ENCODE results near the gene TBCK. TPM values are rescaled to one million over a fixed set of nuclear protein-coding genes. Genes with fewer than 3 reads are reported as not detected.

Gene TBCK
- total and polyA plus RNA-seq, 10 donors, result 6.7 to 61.3 (median 44.7) TPM

GRCh38 chr4:106351016-106351415 lies 35.0 kb upstream of the TBCK start:
- Histone ChIP-seq H3K27ac (no peak overlapping the region), H3K9me3 (no peaks in the 10 kb centered on the region), H3K27me3 (replicated peaks in 1 of 7) (no peaks in the 10 kb centered on the region), H3K36me3 (peaks cover 0 to 68% (median 31%) of the 10 kb centered on the region in 6 donors), H3K4me1 (no peaks in the 10 kb centered on the region), H3K4me3 (no peak overlapping the region)
- DNase-seq, result no peak
- intact Hi-C loops (cut with DNase I; ENCODE audit: low total_unique reads), result no loop called here
- TF ChIP-seq POLR2A (IDR thresholded peaks at IDR 0.05) (no peak), CTCF (IDR thresholded peaks at IDR 0.05 in 8 of 11, conservative IDR thresholded peaks at IDR 0.05 in 3 of 11) (no peak), POLR2AphosphoS5 (IDR thresholded peaks at IDR 0.05) (no peak)

- no peak for TF ChIP-seq POLR2A (IDR thresholded peaks at IDR 0.05)
- no peak for TF ChIP-seq POLR2AphosphoS5 (IDR thresholded peaks at IDR 0.05)
- TF ChIP-seq CTCF (IDR thresholded peaks at IDR 0.05 in 8 of 11, conservative IDR thresholded peaks at IDR 0.05 in 3 of 11), result no peak
- H3K27me3 ChIP-seq (replicated peaks in 1 of 7), result no peaks in the 10 kb centered on the region
- no peaks in the 10 kb centered on the region for H3K9me3 ChIP-seq
- WGBS, 5 donors, result 88 to 100% (median 97%) methylated on average over 1 of the region's 1 CpG
- intact Hi-C loops (cut with DNase I; ENCODE audit: low total_unique reads), result no loop called here
- H3K36me3 ChIP-seq, result peaks cover 0 to 79% (median 37%) of the 10 kb centered on the region in 6 donors
- DNase-seq, result no peak
- H3K27ac ChIP-seq, result no peak overlapping the region
- H3K4me1 ChIP-seq, result peaks cover 0 to 10% (median 0%) of the 10 kb centered on the region in 6 donors
- no peak overlapping the region for H3K4me3 ChIP-seq
These were observed 31.2 kb upstream of the TBCK start for GRCh38 chr4:106347167-106347566.

GRCh38 chr4:106344647-106344970 lies 28.6 kb upstream of the TBCK start:
- no peak for DNase-seq
- TF ChIP-seq POLR2A (IDR thresholded peaks at IDR 0.05) (no peak), POLR2AphosphoS5 (IDR thresholded peaks at IDR 0.05) (no peak), CTCF (IDR thresholded peaks at IDR 0.05 in 8 of 11, conservative IDR thresholded peaks at IDR 0.05 in 3 of 11) (no peak)
- Histone ChIP-seq H3K4me3 (no peak overlapping the region), H3K27ac (no peak overlapping the region), H3K4me1 (peaks cover 0 to 23% (median 0%) of the 10 kb centered on the region in 6 donors), H3K9me3 (peaks cover 0 to 9% (median 0%) of the 10 kb centered on the region in 8 donors), H3K36me3 (peaks cover 0 to 77% (median 38%) of the 10 kb centered on the region in 6 donors), H3K27me3 (replicated peaks in 1 of 7) (no peaks in the 10 kb centered on the region)
- intact Hi-C loops (cut with DNase I; ENCODE audit: low total_unique reads), result no loop called here
- 82 to 94% (median 89%) methylated on average over 1 of the region's 1 CpG for WGBS, 5 donors

- TF ChIP-seq CTCF (IDR thresholded peaks at IDR 0.05 in 8 of 11, conservative IDR thresholded peaks at IDR 0.05 in 3 of 11) (no peak), POLR2AphosphoS5 (IDR thresholded peaks at IDR 0.05) (no peak), POLR2A (IDR thresholded peaks at IDR 0.05) (no peak)
- Histone ChIP-seq H3K9me3 (peaks cover 0 to 9% (median 0%) of the 10 kb centered on the region in 8 donors), H3K27ac (no peak overlapping the region), H3K4me1 (peaks cover 0 to 23% (median 0%) of the 10 kb centered on the region in 6 donors), H3K4me3 (no peak overlapping the region), H3K36me3 (peaks cover 0 to 77% (median 37%) of the 10 kb centered on the region in 6 donors), H3K27me3 (replicated peaks in 1 of 7) (no peaks in the 10 kb centered on the region)
- intact Hi-C loops (cut with DNase I; ENCODE audit: low total_unique reads), result no loop called here
- no peak for DNase-seq
- WGBS, 5 donors, result 96 to 100% (median 97%) methylated on average over 2 of the region's 2 CpGs
These were observed 28.0 kb upstream of the TBCK start for GRCh38 chr4:106343865-106344646.

All from spleen (tissue), 11 donors.